GM19463 (cell line): Measurements from ENCODE around the gene SEZ6.

Source experiments
- ATAC-seq: cut with Tn5 transposase; IDR thresholded peaks from one replicate; pipeline ENCODE4 v1.9.1; 2021; ENCODE audit warnings: mild to moderate bottlenecking, moderate library complexity; ENCODE audit not compliant: unreplicated experiment

The SEZ6 gene

DNA sequence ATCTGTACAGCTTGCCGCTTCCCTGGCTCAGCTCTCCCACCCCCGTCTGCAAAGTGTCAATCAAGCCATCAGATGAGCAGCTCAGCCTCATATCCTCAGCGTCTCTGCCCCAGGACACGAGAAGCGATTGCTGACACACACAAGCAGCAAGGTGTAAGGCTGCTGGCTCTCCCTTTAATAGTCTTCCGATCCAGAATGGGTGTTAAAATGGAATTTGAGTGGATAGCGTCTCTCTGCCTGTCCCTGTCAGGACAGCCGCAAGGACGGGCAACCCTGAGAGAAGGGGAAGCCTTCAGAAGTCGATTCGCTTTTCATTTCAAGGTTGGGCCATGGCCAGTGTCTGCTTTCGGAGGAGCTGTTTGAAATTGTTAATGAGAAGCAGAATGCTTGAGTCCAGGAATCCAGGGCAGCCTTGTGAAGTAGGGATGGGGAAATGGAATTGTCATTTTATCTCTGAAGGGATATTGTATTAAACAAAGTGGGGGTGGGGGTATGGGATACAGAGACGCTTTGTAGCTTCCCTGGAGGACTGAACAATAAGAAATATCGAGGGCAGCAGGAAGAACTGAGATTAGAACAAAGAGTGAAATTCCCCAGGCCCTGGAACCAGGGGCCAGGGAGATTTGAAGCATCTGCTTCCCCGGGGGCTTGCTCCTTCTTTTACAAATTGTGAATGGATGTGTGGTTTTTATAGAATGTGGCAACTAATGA, 32.4 kb upstream of the SEZ6 start:
- ATAC-seq, result no peak

DNA sequence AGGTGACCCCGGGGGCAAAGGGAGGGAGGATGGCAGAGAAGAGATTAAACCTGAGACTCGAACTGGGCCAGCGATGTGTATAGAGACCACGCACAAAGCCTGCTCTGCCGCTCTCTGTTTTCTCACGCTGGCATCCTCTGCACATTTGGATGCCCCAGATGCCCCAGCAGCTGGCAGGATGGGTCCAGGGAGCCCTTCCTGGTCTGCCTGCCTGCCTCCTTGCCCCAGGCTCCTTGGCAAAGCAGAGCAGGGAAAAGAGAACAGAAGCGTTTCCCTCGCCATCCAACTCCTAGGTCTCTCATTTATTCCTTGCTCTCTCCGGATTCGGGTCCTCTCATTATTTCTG, 31.9 kb upstream of the SEZ6 start:
- no peak for ATAC-seq

DNA sequence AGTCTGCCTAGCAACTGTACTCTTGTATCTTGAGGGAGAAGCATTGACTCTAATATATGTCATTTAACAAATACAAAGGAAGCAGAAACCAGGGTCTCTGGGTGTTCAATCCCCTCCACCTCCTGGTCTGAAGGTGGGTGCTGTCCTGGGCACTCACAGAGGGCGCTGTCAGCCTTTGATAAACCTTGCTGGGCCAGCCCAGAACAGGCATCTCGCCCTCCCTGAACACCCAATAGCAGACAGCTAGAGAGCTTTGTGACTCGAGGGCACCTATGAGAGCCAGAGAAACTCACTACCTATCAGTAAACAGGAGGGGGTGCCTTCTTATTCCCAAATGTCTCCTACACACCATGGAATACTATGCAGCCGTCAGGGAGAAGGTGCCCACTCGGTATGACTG, 30.8 kb upstream of the SEZ6 start:
- ATAC-seq, result no peak

DNA sequence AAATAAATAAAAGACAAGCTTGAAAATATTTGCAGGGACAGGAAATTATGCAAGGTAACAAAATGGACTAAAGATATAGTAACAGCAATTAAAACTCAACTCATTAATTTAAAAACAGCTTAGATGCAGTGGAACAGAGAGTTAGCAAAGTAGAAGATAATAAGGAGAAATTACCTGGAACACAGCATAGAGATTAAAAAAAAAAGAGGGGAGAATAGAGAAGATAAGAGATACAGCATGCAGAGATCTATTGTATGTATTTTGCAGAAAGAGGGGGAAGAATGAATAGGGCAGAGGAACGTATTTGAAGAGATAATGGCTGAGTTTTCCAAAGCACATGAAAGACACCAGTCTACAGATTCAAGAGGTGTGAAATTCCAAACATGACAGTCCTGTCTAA, 28.7 kb upstream of the SEZ6 start:
- ATAC-seq, result no peak

DNA sequence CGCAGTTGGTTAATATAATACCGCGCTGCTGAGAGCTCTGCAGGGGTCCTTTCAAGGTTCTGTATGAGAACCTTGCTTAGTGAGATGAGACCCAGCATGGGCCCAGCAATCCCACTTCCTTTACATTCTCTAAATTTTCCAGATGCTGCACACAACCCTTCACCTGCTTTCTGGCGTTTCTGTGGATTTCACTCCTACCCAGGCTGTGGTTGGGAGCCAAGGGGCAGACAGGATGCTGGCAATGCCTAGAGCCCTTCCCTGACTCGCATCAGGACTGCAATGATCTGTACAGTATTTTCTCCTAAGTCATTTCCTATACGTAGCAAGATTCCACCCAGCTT, 27.0 kb upstream of the SEZ6 start:
- no peak for ATAC-seq

DNA sequence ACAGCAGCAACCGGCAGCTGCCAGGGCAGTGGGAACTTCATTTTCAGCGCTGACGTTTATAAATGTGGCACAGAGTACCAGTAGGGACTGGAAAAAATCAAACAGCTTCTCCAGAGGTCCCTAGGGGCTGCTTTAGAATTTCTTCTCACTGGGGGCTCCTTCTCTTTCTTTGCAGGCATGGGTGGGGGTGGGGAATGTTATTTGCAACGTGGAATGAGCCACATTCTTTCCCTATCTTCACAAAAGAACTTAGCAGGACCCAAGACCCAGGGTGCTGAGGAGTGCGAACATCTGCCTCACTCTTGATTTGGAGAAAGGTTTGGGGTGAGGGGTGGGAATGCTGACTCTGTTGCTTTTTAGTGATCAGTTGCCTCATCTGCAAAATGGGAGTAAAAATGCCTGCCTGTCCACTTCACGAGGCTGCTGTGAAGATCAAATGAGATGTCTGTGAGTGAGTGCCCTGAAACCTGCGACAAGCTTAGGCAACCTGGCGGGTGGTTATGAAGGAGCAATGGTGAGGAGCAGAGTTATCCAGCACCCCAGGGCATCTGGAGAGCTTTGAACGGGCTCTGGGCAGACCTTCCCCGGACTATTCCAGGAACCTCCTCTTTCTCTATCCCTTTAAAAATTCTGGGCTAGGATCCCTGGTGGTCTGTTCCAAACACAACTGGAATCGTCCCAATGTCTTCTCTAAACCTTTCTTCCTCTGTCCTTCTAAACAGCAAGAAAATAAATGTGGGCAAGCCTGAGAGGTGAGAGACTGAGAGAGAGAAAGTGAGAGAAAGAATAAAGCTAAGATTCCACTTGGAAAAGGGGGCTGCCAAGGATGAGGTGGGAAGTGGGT, 26.4 kb upstream of the SEZ6 start:
- ATAC-seq, result no peak

DNA sequence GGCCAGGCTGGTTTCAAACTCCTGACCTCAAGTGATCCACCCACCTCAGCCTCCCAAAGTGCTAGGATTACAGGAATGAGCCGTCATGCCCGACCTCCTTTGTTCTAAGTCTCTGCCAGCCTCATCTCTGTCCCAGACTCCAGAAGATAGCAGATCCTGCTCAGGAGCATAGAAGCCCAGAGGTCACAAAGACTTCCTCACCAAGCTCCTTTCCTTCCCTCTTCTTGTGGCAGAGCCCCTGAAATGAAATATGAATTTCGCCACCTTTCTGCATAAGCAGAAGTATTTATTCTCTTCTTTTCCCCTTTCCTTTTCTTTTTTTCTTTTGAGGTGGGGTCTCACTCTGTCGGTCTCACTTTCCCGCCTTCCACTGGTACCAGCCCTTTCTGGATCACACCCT, 25.7 kb upstream of the SEZ6 start:
- ATAC-seq, result no peak

DNA sequence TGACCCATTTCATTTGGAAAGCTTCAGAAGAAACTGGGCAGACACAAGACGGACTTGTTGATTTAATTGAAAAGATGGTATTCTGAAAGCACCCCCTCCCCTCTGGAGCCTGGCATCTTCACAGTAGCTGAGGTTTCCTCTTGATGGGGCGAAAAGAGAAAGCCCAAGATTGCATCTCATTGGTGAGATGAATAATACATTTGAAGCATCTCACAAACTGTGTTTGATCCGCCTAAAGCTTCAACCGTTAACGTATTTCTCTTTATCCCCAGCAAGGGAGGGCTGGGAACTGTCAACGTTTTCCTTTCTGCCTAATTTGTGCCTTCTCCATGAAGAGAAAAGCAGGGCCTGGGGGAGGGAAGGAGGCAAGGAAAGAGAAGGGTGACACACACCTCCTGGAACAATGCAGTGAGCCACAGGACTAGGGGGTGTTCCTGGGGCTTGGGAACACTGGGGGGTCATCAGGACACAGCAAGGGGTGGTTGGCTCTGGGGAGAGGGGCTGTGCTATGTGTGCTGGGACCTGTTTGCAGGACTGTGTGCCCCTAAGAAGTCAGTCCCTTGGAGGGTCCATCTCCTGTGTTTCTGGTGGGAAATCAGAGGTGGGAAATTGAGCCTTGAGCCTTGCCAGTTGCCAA, 18.6 kb upstream of the SEZ6 start:
- ATAC-seq, result no peak

DNA sequence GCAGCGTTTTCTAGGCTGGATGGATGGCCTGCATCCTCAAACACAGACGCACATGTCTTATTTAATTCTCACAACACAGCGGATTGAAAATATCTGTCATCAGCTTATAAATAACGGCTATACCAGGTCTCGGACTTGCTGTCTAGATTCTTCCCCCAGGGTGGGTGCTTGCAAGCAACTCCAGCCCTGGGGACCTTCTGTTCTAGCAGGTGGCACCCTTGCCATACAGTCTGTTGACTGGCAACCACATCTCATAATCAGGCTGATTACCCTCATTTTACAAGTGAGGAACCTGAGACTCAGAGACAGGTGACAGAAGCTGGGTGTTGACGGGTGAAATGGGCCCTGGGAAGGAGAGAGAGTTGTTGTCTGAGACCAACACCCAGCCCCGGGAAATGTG, 16.2 kb upstream of the SEZ6 start:
- no peak for ATAC-seq

DNA sequence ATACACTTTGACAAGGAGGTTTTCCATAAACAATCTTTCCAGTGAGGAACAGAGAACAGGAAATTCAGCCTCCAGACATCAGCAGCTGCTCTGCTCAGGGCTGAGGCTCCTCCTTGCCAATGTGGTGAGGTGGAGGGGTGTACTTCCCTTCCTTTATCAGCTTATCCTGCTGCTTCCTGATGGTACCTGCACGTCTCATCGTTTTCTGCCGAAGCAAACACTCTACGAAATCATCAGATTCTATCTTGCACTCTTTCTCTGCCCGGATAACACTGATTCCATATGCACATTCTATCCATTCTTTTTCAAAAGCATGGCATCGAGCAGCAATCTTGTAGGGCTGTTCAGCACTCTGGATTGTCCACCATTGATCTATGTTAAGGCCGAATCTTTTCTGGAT, 15.4 kb upstream of the SEZ6 start:
- ATAC-seq, result no peak

DNA sequence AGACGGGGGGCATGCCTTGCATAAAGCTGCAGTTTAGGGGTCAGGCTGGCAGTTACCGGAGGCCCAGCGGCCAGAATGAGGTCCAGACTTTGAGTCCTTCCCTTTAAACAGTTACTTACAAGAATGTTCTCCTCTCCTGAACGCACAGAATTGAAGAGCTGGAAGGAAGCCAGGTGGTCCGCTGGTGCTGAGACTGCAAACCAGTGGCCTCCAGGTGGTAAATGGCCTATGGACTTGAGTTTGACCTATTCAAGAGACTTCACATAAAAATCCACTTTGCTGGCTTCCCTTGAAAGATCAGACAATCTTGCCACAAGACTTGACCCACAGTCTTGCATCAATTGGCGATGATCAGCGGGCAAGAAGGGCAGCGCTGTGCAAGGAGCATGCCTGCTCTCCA, 14.7 kb upstream of the SEZ6 start:
- no peak for ATAC-seq

DNA sequence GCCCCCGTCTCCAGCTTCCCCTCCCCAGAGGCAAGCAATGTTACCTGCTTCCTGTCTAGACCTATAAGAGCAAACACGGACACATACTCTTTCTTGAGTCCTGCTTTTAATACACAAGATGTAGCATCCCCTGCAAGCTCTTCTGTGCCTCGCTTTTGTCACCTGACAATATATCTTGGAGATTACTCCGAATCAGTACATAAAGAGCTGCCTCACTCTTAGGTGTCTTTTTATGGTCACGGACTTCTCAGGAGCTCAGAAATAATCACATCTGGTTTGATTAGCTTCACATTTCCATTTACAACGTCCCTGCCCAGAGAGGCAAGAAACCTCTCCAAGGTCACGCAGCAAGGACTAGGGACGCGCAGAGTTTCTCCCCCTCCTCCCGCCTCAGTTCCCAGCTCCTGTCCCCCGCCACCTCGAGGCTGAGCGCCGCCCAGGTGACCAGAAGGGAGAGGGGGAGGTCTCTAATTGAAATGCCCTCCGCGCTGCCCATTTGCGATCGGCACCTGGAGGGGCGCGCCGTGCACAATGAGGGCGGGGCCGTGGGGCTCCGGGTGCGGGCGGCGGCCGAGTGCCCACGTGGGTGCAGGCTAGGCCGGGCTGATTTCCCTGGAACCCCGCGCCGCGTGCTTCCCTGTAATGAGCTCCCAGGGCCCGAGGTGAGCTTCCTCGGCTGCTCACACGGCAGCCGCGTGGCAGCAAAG, 13.8 kb upstream of the SEZ6 start:
- no peak for ATAC-seq

DNA sequence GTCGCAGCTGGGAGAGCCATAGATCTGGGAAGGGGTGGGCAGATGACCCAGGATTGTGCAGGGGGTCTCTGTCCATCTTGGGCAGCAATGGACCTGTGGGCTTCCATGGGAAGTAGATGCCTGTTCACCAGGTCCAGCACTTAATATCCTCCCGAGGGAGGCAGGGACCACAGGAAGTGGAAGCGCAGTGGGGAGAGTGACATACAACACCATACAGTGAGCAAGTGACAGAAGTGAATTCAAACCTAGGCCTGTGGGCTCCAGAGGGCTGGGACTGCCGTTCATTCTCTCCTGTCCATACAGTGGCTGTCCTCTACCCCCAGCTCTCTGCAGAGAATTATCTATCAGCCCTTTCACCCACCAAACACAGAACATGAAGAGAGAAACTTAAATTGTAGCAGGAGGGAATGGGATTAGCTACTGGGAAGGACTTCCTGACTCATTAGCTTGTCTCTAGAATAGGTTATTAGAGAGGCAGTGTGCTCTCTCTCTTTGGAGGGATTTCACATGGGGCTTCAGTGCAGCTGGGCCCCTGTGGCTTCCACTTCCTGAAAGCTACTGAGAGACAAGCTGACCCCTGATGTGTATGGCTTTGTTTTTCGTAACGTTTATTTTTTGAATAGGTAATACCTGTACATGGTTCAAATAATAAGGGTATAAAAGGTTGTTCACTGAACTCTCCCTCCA, 13.1 kb upstream of the SEZ6 start:
- ATAC-seq, result no peak

DNA sequence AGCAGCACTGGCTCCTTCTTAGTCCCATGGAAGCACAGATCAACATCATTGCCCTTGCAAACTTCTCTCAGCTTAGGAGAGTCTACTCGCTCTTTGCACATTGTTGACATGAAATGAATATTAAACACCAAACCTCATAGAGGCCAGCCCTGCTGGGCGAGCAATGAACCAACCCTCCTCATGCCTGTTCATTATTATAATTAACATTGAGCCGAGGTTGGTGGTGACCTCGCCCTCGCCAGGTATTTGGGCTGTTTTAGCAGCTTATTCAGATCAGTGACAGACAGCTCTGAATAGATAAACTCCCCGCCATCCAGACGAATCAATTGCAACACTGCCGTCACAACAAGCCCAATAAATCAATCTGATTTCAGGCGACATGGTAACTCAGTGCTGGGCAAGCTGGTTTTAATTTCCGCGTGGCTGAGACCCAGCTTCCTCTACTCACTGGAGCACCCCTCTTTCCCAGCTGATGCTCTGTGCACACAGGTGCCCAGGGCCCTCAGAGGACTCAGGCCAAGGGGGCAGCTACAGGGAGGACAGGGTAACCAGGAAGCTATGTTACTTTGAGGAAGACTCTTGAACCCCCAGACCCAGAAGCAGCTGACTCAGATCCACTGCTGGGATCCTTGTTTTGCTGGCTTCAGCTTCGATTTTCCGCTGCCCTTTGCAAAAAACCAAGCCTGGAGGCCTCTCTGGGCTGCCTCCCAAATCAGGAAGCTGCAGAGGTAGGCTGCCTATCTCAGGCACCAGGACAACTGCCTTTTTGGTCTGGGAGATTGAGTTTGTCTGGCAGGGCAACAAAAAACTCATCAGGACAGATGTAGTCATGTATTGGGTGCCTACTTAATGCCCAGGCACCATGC, 10.7 kb upstream of the SEZ6 start:
- ATAC-seq, result no peak

DNA sequence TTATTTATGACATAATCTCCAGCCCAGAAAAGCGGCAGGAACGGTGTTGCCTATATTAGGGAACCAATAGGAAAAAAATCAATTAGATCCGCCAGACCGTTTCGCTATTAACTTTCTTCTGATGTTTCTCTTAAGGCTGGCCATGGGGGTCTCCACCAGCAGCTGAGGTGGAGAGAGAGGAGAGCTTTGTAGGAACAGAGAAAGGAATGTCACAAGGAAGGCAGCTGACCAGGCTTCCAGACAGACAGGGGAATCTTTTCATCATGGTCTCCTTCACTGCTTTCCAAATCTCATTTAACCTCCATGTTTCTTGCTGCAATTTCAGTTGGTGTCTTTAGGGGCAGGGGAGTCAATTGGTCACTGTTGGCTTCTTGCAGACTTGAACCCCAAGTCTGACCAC, 8.9 kb upstream of the SEZ6 start:
- ATAC-seq, result no peak

DNA sequence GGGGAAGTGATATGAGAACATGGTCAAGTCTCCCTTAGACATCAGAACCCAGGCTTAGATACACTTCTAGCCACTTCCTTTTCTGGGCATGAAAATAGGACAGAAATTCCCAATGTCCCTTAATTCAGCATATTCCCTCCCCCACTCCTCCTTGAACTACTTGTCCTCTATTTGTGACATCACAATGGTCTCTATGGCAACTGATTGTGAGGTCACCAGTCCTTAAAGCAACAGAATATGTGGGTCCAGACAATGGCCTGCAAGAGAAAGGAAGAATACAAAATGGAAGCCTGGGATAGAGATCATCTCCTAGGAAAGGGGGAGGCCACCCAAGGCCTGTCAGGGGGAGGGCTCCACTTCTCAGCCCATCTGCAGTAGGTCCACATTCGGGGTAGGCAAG, 6.7 kb upstream of the SEZ6 start:
- ATAC-seq, result no peak

DNA sequence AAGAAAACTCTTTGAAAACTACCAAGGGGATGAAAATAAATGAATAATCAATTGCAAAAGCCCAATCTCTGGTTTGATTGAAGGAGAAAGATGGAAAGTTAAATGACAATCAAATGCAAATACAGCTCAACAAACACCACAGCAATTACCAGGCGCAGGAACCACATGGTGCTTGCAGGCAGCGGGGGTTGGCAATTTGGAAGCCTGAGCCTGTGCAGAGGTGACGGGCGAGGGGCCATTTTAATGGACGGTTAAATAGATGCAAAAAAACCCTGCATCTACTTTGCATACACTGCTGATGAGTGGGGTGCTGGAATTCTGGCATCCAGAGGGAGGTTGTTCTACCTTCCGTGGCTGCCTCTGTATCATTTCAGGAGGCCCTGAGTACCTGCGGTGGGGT, 4.8 kb upstream of the SEZ6 start:
- no peak for ATAC-seq

DNA sequence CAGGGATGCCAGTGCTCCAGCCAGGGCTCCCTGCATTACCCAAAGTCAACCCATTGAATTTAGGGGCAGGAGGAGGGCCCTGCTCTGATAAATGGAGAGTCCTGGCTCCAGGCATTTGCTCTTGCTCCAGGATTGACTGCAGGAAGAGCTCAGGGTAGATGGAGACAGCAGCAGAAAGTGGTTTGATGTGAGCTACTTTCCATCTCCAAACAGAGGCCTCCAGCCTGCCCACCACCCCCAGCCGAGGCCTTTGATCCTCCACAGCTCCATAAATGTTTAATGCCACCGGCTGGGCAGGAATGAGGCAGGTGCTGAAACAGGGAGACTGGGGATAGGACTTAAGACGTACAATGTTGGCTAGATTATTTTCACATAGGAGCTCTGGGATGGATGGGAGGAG, 4.3 kb upstream of the SEZ6 start:
- no peak for ATAC-seq

DNA sequence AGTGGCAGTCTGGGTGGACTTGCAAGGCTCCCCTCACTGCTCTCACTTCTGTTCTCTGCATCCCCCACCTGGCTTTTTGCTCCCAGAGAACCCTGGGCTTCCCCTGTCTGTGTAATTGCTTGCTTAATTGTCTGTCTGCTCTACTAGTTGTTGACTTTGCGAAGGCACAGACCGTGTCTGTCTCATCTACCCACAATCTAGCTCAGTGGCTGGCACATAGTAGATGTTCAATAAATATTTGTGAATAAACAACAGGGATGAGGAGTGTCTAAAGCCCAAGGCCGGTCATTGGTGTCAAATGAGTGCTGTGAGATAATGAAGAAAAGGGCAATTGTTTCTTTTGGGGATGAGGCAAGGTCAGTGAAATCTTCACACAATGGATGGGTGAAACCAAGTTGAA, 2.8 kb upstream of the SEZ6 start:
- no peak for ATAC-seq

DNA sequence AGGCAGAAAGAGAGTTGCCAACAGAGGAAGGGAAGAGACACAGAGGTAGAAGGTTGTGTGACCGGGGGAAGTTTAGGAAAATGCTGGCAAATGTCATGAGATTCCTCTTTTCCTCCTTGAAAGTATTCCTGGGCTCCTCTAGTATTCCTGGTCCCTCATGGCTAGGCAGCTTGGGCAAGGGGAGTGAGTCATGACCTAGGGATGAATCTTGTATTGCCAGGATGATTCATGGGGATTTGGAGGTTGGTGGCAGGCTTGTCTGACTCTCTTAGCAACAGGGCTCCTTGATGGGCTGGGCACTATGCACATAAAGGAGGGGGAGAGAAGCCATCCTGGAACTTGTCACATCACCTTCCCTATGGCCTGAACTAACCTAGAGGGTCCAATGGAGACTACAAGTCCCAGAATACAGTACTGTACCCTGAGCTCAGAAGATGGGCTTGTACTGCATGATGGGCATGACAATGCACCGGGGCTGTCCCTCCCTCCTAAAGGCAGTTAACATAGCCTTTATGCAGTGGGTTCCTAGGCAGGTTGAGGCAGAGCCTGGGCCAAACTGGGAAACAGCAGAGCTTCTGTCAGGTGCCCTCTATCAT, 2.1 kb upstream of the SEZ6 start:
- ATAC-seq, result no peak
